Measurements from ENCODE around the gene CAMTA1.
A peak's percentile ranks its signal among the peaks of the same experiment; 100 is the strongest.

Gene CAMTA1

GRCh38 chr1:7574121-7575040 lies 789.1 kb downstream of the CAMTA1 start:
- DNase-seq (ENCODE audit: low spot score), result no peak

- no peak for DNase-seq (ENCODE audit: low spot score)
Measured at GRCh38 chr1:7575041-7575400, 789.8 kb downstream of the CAMTA1 start.

- DNase-seq (ENCODE audit: low spot score), result peak; percentile 18
Measured at GRCh38 chr1:7576946-7577657, 791.8 kb downstream of the CAMTA1 start.

- DNase-seq (ENCODE audit: low spot score), result no peak
Measured at GRCh38 chr1:7578206-7578605, 793.0 kb downstream of the CAMTA1 start.

GRCh38 chr1:7579016-7579415 lies 793.8 kb downstream of the CAMTA1 start:
- DNase-seq (ENCODE audit: low spot score), result no peak

- no peak for DNase-seq (ENCODE audit: low spot score)
Measured at GRCh38 chr1:7579831-7580804, 794.9 kb downstream of the CAMTA1 start.

- DNase-seq (ENCODE audit: low spot score), result peak; percentile 52
Measured at GRCh38 chr1:7580923-7581753, 795.9 kb downstream of the CAMTA1 start.

- DNase-seq (ENCODE audit: low spot score), result no peak
Measured at GRCh38 chr1:7581754-7582459, 796.7 kb downstream of the CAMTA1 start.

- no peak for DNase-seq (ENCODE audit: low spot score)
Measured at GRCh38 chr1:7582460-7582972, 797.3 kb downstream of the CAMTA1 start.

- DNase-seq (ENCODE audit: low spot score), result no peak
Measured at GRCh38 chr1:7583291-7584096, 798.2 kb downstream of the CAMTA1 start.

GRCh38 chr1:7584157-7584556 lies 798.9 kb downstream of the CAMTA1 start:
- no peak for DNase-seq (ENCODE audit: low spot score)

GRCh38 chr1:7584643-7585042 lies 799.4 kb downstream of the CAMTA1 start:
- no peak for DNase-seq (ENCODE audit: low spot score)

- no peak for DNase-seq (ENCODE audit: low spot score)
Measured at GRCh38 chr1:7585216-7585907, 800.1 kb downstream of the CAMTA1 start.

- DNase-seq (ENCODE audit: low spot score), result no peak
Measured at GRCh38 chr1:7586031-7586941, 801.0 kb downstream of the CAMTA1 start.

GRCh38 chr1:7587108-7587772 lies 802.0 kb downstream of the CAMTA1 start:
- DNase-seq (ENCODE audit: low spot score), result no peak

- no peak for DNase-seq (ENCODE audit: low spot score)
Measured at GRCh38 chr1:7587773-7588456, 802.7 kb downstream of the CAMTA1 start.

- DNase-seq (ENCODE audit: low spot score), result no peak
Measured at GRCh38 chr1:7588457-7588827, 803.2 kb downstream of the CAMTA1 start.

All from COLO829 (cell line).